Right lobe of liver (tissue), 4 donors: ENCODE data around the gene CCNK.

Source experiments
- POLR2A ChIP-seq: fragments of 450-650 bp; IDR thresholded peaks from one replicate; pipeline ENCODE4 v1.6.1; 2017; ENCODE audit warnings: antibody characterized with exemption, mild to moderate bottlenecking
- TF ChIP-seq, protein P1 (sequence below), 4 donors: fragments of 200-600 bp in 3 of 4; fragments of 450-650 bp in 1 of 4; IDR thresholded peaks; one replicate each; pipeline versions ENCODE4 v1.5.1 to v1.8.0; 2016 to 2022; ENCODE audit warnings: antibody characterized with exemption in 4 of 4, mild to moderate bottlenecking in 2 of 4
- donor health status: DM: no; HTN: no; CAD: no.
- donor health status: DM: no; HTN: no; CAD: no.
- donor health status: DM: no; HTN: yes; CAD: no.

GRCh38 chr14:99525699-99526080, 44.5 kb downstream of the CCNK start:
- TF ChIP-seq, protein P1, sequence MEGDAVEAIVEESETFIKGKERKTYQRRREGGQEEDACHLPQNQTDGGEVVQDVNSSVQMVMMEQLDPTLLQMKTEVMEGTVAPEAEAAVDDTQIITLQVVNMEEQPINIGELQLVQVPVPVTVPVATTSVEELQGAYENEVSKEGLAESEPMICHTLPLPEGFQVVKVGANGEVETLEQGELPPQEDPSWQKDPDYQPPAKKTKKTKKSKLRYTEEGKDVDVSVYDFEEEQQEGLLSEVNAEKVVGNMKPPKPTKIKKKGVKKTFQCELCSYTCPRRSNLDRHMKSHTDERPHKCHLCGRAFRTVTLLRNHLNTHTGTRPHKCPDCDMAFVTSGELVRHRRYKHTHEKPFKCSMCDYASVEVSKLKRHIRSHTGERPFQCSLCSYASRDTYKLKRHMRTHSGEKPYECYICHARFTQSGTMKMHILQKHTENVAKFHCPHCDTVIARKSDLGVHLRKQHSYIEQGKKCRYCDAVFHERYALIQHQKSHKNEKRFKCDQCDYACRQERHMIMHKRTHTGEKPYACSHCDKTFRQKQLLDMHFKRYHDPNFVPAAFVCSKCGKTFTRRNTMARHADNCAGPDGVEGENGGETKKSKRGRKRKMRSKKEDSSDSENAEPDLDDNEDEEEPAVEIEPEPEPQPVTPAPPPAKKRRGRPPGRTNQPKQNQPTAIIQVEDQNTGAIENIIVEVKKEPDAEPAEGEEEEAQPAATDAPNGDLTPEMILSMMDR (IDR thresholded peaks at IDR 0.05): no peak
- no peak for TF ChIP-seq POLR2A
